Measurements from ENCODE around the gene CHD5. TPM values are rescaled to one million over a fixed set of nuclear protein-coding genes. Genes with fewer than 3 reads are reported as not detected.

The CHD5 gene
- total RNA-seq, 4 donors from 2014 or later = 5.5 to 16.9 (median 12.0) TPM

DNA sequence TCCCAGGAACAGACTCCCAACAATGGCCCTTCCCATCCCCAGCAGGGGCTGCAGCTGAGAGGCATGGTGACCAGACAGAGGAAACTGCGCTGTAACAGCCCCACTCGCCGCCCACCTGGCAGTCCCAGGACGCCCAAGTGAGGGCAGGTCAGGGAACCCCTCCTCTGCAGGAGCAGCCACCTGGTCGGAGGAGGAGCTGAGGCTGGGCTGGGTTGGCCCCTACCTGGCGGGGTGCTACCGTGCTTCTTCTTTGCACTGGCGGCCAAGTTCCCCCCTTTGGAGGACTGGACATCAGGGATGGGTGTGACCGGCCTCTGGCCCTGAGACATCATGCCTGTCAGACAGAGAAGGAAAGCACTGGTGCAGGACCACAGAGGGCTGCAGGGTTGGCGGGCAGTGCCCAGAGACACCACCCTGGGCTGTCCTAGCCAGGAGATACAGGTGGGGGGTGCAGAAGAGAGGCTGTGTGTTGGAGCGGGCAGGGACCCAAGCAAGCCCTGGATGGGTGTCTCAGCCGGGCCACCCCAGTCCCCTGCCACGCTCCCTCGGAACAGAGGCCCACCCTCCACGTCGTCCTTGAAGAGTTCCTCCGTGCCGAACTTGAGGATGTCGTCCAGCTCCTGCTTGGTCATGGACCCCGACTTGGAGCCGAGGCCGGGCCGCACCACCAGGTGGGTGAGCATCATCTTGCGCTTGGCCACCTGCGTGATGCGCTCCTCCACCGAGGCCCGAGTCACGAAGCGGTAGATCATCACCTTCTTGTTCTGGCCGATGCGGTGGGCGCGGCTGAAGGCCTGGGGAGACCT is 51.6 kb downstream of the CHD5 start:
- no peak overlapping the region for H3K4me3 ChIP-seq
- H3K9me3 ChIP-seq = peaks cover 0 to 16% (median 4%) of the 10 kb centered on the region in 4 donors
- no peak overlapping the region for H3K27ac ChIP-seq (replicated peaks in 1 of 4)
- peaks cover 4 to 13% (median 11%) of the 10 kb centered on the region in 4 donors for H3K4me1 ChIP-seq
- H3K36me3 ChIP-seq = no peaks in the 10 kb centered on the region
- TF ChIP-seq POLR2AphosphoS5 (IDR thresholded peaks at IDR 0.05) (no peak), POLR2A (IDR thresholded peaks at IDR 0.05; ENCODE audit: low read depth) (no peak), EP300 (IDR thresholded peaks at IDR 0.05) (no peak)
- TF ChIP-seq, protein P1, sequence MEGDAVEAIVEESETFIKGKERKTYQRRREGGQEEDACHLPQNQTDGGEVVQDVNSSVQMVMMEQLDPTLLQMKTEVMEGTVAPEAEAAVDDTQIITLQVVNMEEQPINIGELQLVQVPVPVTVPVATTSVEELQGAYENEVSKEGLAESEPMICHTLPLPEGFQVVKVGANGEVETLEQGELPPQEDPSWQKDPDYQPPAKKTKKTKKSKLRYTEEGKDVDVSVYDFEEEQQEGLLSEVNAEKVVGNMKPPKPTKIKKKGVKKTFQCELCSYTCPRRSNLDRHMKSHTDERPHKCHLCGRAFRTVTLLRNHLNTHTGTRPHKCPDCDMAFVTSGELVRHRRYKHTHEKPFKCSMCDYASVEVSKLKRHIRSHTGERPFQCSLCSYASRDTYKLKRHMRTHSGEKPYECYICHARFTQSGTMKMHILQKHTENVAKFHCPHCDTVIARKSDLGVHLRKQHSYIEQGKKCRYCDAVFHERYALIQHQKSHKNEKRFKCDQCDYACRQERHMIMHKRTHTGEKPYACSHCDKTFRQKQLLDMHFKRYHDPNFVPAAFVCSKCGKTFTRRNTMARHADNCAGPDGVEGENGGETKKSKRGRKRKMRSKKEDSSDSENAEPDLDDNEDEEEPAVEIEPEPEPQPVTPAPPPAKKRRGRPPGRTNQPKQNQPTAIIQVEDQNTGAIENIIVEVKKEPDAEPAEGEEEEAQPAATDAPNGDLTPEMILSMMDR (IDR thresholded peaks at IDR 0.05) = no peak
- 93% methylated on average over 23 of the region's 34 CpGs for WGBS
- H3K27me3 ChIP-seq = peaks cover 0 to 31% (median 0%) of the 10 kb centered on the region in 4 donors
- DNase-seq (ENCODE audit: extremely low spot score) = no peak
- intact Hi-C loops (cut with DNase I) = no loop called here

DNA sequence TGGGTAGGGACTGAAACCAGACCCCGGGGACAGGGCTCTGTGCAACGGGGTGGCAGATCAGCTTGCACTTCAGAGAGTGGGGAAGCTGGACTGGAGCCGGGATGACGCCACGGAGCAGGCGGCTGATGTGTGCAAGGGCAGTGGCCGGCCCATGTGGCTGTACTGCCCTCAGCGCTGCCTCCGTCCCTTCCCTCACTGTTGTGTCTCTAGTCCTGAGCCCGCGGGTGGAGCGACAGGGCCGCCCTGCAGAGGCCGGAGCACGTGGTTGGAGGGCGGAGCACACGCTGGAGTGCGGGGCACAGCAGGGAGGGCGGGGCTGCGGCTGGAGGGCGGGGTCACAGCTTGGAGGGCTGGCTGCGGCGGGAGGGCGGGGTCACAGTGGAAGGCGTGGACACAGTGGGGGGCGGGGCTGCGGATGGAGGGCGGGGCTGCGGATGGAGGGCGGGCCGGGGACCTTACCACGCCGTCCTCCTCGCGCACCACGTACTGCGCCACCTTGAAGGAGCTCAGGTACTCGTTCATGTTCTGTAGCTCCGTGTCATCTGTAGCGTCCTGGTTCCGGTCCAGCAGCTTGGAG is 52.4 kb downstream of the CHD5 start:
- Histone ChIP-seq H3K4me1 (peaks cover 4 to 13% (median 11%) of the 10 kb centered on the region in 4 donors), H3K27me3 (peaks cover 0 to 31% (median 0%) of the 10 kb centered on the region in 4 donors), H3K9me3 (peaks cover 0 to 14% (median 4%) of the 10 kb centered on the region in 4 donors), H3K36me3 (no peaks in the 10 kb centered on the region), H3K4me3 (peak overlapping the region in 3 of 4 donors; percentile 12 to 31 (median 22)), H3K27ac (replicated peaks in 1 of 4) (no peak overlapping the region)
- DNase-seq (ENCODE audit: extremely low spot score) = no peak
- intact Hi-C loops (cut with DNase I) = no loop called here
- TF ChIP-seq, protein P1 (IDR thresholded peaks at IDR 0.05) = no peak
- TF ChIP-seq POLR2A (IDR thresholded peaks at IDR 0.05; ENCODE audit: low read depth) (no peak), POLR2AphosphoS5 (IDR thresholded peaks at IDR 0.05) (peak in 1 of 2 donors; percentile 52)
- 32% methylated on average over 13 of the region's 41 CpGs for WGBS

DNA sequence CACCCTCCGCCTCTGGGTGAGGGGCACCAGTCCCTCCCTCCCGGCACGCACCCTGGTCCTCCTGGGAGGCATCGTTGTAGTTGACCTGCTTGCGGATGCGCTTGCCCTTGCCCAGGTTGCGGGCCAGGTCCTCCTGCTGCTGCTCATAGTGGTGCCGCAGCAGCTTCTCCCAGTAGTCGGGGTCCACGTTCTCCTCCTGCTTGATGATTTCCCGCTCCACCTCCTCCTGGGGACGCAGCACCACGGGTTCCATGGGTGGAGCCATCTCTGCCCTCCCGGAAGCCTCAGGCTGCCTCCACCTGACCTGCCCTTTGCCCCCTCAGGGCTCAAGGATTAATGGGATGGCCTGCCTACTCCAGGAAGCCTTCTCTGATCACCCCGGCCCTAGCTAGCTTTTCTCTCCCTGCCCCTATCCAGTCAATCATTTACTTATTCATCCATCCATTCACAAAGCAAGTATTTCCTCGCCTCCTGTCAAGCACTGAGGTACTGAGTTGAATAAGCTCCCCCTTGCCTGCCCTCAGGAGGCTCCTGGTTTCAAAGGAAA is 53.5 kb downstream of the CHD5 start:
- Histone ChIP-seq H3K4me3 (no peak overlapping the region), H3K4me1 (peaks cover 4 to 13% (median 11%) of the 10 kb centered on the region in 4 donors), H3K27me3 (peaks cover 0 to 31% (median 0%) of the 10 kb centered on the region in 4 donors), H3K9me3 (peaks cover 0 to 3% (median 0%) of the 10 kb centered on the region in 4 donors), H3K36me3 (no peaks in the 10 kb centered on the region), H3K27ac (replicated peaks in 1 of 4) (no peak overlapping the region)
- TF ChIP-seq EP300 (IDR thresholded peaks at IDR 0.05) = no peak
- no peak for TF ChIP-seq POLR2A (IDR thresholded peaks at IDR 0.05; ENCODE audit: low read depth)
- no peak for TF ChIP-seq POLR2AphosphoS5 (IDR thresholded peaks at IDR 0.05)
- TF ChIP-seq, protein P1 (IDR thresholded peaks at IDR 0.05) = no peak
- WGBS = 94% methylated on average over 14 of the region's 16 CpGs
- intact Hi-C loops (cut with DNase I) = no loop called here
- DNase-seq (ENCODE audit: extremely low spot score) = no peak

DNA sequence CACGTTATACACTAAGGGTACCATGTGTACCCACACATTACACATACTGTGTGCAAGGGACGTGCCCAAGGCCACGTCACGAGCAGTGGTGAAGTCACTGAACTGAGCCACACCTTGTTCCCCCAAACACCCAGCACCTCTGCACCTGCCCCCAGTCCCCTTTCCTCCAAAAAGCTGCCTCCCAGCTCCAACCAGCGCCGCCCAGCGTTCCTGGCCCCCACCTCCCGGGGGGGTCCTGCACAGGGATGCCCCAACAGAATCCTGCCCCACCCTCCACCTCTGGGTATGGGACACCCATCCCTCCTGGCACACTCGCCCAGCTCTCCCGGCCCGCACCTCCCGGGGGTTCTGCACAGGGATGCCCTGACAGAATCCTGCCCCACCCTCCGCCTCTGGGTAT is 54.1 kb downstream of the CHD5 start:
- intact Hi-C loops (cut with DNase I) = no loop called here
- Histone ChIP-seq H3K4me3 (no peak overlapping the region), H3K4me1 (peaks cover 4 to 13% (median 11%) of the 10 kb centered on the region in 4 donors), H3K27me3 (peaks cover 0 to 31% (median 0%) of the 10 kb centered on the region in 4 donors), H3K9me3 (no peaks in the 10 kb centered on the region), H3K36me3 (peaks cover 0 to 1% (median 0%) of the 10 kb centered on the region in 4 donors), H3K27ac (replicated peaks in 1 of 4) (no peak overlapping the region)
- 91% methylated on average over 13 of the region's 13 CpGs for whole genome bisulfite sequencing
- no peak for DNase-seq (ENCODE audit: extremely low spot score)
- TF ChIP-seq EP300 (IDR thresholded peaks at IDR 0.05) (no peak), POLR2AphosphoS5 (IDR thresholded peaks at IDR 0.05) (no peak), POLR2A (IDR thresholded peaks at IDR 0.05; ENCODE audit: low read depth) (no peak)
- TF ChIP-seq, protein P1 (IDR thresholded peaks at IDR 0.05) = no peak

Measured in esophagus muscularis mucosa (tissue), 4 donors.